Measurements from ENCODE around the gene CD109.
A peak's percentile ranks its signal among the peaks of the same experiment; 100 is the strongest.
"Not testable (repeated sequence)": the region's sequence is repeated elsewhere in the genome, so short reads cannot be mapped to it uniquely, and the experiment has no call there.

CD109 gene

DNA sequence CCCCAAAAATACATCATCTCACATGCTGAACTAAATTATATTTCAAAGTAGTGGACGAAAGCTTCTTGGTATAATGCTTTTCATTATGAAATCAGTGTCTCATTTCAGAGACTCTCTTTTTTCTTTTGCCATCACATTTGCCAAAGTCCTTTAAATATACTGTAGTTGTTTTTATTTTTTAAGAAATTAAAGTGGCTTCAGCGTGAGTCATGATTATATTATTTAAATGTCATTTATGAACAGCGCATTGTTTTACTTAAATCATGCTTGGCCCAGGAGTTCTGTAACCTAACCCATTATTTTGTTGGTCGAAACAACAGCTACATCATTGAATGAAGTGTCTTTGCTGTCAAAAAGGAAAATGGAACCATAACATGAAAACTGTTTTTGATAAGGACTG, 100.9 kb downstream of the CD109 start:
- ATAC-seq: no peak

DNA sequence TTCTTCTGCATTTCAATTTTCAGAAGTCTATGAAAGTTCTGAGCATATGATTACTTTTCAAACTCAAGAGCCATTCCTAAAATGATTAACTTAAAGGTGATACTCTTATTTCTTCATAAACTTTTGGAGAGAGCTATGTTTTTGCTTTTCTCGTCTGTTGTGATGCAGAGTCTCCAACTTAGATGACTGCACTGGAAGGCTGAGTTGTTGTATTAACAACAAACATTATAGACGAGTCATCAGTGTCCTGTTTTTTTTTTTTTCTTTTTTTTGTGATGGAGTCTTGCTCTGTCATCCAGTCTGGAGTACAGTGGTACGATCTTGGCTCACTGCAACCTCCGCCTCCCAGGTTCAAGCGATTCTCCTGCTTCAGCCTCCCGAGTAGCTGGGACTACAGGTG, 101.9 kb downstream of the CD109 start:
- no peak for ATAC-seq

- ATAC-seq: peak in 1 of 2 donors; percentile 55
Measured at GRCh38 chr6:73798592-73798991, 102.6 kb downstream of the CD109 start.

DNA sequence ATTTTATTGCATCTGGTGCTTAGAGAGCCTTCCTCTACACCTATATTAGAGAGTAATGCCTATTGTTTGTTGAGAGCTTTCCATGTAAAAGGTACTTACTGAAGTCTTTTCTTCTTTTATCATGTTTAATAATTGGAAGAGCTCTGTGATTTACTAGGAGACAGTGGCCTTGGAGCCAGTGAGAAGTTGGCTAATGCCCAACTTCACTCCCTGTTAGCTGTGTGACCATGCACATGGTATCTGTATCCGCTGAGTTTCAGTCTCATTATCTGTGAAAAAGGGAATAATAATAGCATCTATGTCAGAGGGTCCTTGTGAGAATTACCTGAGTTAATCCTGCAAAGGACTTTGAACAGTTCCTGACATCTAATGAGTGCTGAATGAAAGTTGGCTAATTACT, 105.0 kb downstream of the CD109 start:
- no peak for ATAC-seq

GRCh38 chr6:73801652-73802268, 105.8 kb downstream of the CD109 start:
- no peak for ATAC-seq

DNA sequence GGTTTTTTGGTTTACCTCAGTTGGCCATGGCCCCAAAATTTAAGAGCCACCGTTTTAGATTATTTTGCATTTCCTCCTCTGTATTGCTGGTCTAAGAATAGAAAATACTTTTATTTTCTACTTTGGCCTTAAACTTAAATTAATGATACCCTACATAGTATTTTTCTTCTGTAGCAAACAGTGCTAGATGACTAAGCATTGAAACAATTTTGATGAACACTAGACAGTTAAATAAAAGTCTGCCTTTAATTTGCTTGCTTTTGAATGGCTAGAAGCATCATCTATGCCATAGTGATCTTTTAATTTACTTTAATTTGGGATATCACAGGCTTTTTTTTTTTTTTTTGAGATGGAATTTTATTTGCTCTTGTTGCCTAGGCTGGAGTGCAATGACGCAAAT, 106.4 kb downstream of the CD109 start:
- no peak for ATAC-seq

- no peak for ATAC-seq
Measured at GRCh38 chr6:73803562-73804241, 107.7 kb downstream of the CD109 start.

GRCh38 chr6:73805221-73805620, 109.2 kb downstream of the CD109 start:
- ATAC-seq: not testable (repeated sequence)

DNA sequence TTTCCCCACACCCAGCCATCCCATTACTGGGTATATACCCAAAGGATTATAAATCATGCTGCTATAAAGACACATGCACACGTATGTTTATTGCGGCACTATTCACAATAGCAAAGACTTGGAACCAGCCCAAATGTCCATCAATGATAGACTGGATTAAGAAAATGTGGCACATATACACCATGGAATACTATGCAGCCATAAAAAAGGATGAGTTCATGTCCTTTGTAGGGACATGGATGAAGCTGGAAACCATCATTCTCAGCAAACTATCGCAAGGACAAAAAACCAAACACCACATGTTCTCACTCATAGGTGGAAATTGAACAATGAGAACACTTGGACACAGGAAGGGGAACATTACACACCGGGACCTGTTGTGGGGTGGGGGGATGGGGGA, 110.0 kb downstream of the CD109 start:
- not testable (repeated sequence) for ATAC-seq

GRCh38 chr6:73811706-73812105, 115.7 kb downstream of the CD109 start:
- ATAC-seq: no peak

- ATAC-seq: no peak
Measured at GRCh38 chr6:73817253-73817652, 121.2 kb downstream of the CD109 start.

DNA sequence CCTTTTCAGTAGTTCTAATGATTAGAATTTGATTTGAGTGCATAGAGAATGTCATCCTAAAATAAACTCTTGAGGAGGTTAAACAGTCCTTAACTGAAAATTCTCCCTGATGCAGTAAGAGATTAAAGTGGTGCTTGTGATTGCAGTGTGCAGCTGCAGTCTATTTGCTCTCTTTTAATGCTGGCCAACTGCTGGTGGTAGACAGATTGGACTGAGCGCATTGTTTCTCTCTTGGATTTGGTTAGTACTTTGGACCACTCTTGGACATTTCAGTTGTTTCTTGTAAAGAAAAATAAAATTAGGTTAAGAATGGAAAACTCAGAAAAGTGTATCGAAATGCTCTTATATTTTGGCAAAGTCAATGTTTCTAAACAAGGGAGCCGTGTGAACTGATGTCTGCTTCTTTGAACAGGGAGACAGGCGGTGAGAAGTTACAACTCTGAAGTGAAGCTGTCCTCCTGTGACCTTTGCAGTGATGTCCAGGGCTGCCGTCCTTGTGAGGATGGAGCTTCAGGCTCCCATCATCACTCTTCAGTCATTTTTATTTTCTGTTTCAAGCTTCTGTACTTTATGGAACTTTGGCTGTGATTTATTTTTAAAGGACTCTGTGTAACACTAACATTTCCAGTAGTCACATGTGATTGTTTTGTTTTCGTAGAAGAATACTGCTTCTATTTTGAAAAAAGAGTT, 127.2 kb downstream of the CD109 start:
- no peak for ATAC-seq

DNA sequence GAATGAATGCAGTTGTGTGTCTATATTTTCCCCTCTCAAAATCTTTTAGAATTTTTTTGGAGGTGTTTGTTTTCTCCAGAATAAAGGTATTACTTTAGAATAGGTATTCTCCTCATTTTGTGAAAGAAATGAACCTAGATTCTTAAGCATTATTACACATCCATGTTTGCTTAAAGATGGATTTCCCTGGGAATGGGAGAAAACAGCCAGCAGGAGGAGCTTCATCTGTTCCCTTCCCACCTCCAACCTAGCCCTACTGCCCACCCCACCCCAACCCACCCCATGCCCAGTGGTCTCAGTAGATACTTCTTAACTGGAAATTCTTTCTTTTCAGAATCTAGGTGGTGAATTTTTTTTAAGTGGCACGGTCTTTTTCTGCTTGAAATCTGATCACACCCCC, 127.8 kb downstream of the CD109 start:
- no peak for ATAC-seq

GRCh38 chr6:73826571-73826970, 130.6 kb downstream of the CD109 start:
- ATAC-seq: no peak

GRCh38 chr6:73830119-73830518, 134.1 kb downstream of the CD109 start:
- ATAC-seq: no peak

DNA sequence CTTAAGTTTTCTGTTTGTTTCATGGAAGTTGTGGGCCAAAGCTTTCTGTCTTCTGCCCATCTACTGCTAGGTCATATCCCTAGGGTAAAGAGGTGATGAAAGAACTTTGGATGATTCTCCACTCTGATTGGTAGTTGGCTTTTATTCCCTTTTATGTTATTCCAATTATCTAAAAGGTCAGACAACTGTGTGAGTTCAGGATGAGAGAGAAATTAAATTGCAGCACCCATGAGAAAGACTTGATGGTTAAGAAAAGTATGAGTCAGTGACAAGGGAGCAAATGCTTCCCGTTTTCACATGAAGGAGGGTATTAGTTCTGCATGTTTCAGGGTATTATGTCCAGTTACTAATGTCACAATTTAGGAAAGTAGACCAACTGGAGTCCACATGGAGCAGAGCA, 136.3 kb downstream of the CD109 start:
- no peak for ATAC-seq

- not testable (repeated sequence) for ATAC-seq
Measured at GRCh38 chr6:73844696-73845095, 148.7 kb downstream of the CD109 start.

GRCh38 chr6:73851048-73851447, 155.0 kb downstream of the CD109 start:
- ATAC-seq: not testable (repeated sequence)

GRCh38 chr6:73854998-73855718, 159.2 kb downstream of the CD109 start:
- no peak for ATAC-seq

GRCh38 chr6:73857341-73857890, 161.4 kb downstream of the CD109 start:
- no peak for ATAC-seq

DNA sequence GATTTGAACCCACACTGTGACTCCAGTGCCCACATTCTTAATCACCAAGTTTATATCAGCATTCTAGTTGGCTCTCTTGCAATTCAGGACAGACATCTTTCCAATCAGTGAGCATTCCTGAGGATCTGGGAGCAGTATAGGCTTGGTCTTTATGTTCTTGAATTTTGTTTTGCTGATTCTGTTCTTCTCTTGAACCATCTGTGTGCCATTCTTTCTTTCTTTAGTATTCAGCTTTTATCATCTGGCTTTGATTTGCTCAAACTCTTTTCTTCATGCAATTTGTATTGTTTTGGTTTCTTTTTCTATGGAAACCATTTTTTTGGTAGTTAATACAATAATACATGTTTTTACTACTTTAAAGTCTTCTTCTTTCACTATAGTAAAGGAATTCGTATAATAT, 162.4 kb downstream of the CD109 start:
- ATAC-seq: no peak

GRCh38 chr6:73860303-73860702, 164.3 kb downstream of the CD109 start:
- no peak for ATAC-seq

GRCh38 chr6:73866305-73866704, 170.3 kb downstream of the CD109 start:
- no peak for ATAC-seq

Data from activated CD4-positive, CD25-positive, alpha-beta regulatory T cell treated with anti-CD3 and anti-CD28 coated beads, Interleukin-2, amount 50 U/mL, for 24 hours (primary cell).